Stimulated activated memory B cell treated with anti-CD40 and anti-IgM and Interleukin-4, amounts not matched to agents 10 μg/mL and 1 μg/mL and 100 μg/mL, for 72 hours (primary cell): ENCODE measurements around the gene PIK3R6.

ENCODE experiments used
- ATAC-seq: fragments of 150-1000 bp; cut with Tn5 transposase; 2 replicates; pipeline ENCODE4 v1.10.0; 2021
- H3K27ac Mint-ChIP-seq: one replicate; pipeline ENCODE4 v1.8.0; 2022; ENCODE audit warnings: mild to moderate bottlenecking, mixed read lengths
- H3K27me3 Mint-ChIP-seq: one replicate; pipeline ENCODE4 v1.8.0; 2022; ENCODE audit warnings: mixed read lengths
- H3K36me3 Mint-ChIP-seq: one replicate; pipeline ENCODE4 v1.8.0; 2022; ENCODE audit warnings: mixed read lengths
- H3K4me1 Mint-ChIP-seq: one replicate; pipeline ENCODE4 v1.8.0; 2022; ENCODE audit warnings: mixed read lengths
- H3K4me3 Mint-ChIP-seq: one replicate; pipeline ENCODE4 v1.8.0; 2022; ENCODE audit warnings: mild to moderate bottlenecking, moderate library complexity, mixed read lengths
- H3K9me3 Mint-ChIP-seq: one replicate; pipeline ENCODE4 v1.8.0; 2022; ENCODE audit warnings: mixed read lengths

The PIK3R6 gene

GRCh38 chr17:8867361-8867981, at the start of gene PIK3R6:
TSS of gene PIK3R6 (minus strand) at chr17:8867674. CDS start at chr17:8849794, 17,880 bp downstream.
- Mint-ChIP-seq H3K4me1 (peaks cover 46% of the 10 kb centered on the region), H3K36me3 (peaks cover 11% of the 10 kb centered on the region), H3K27me3 (no peaks in the 10 kb centered on the region), H3K4me3 (peak within 1 kb of the TSS; percentile 81), H3K27ac (peak within 1 kb of the TSS; percentile 73), H3K9me3 (no peaks in the 10 kb centered on the region)
- peak; percentile 61 for ATAC-seq

GRCh38 chr17:8916466-8916865, 49.0 kb upstream of the PIK3R6 start:
- Mint-ChIP-seq H3K27ac (peak overlapping the region; percentile 91), H3K36me3 (peaks cover 44% of the 10 kb centered on the region), H3K4me1 (peaks cover 75% of the 10 kb centered on the region), H3K27me3 (no peaks in the 10 kb centered on the region), H3K9me3 (peaks cover 4% of the 10 kb centered on the region), H3K4me3 (no peak overlapping the region)
- no peak for ATAC-seq

GRCh38 chr17:8914554-8914953, 47.1 kb upstream of the PIK3R6 start:
- ATAC-seq, result no peak
- peaks cover 87% of the 10 kb centered on the region for H3K4me1 Mint-ChIP-seq

GRCh38 chr17:8913879-8914278, 46.4 kb upstream of the PIK3R6 start:
- ATAC-seq, result no peak
- Mint-ChIP-seq H3K4me1 (peaks cover 87% of the 10 kb centered on the region), H3K9me3 (peaks cover 4% of the 10 kb centered on the region), H3K27me3 (no peaks in the 10 kb centered on the region), H3K27ac (peak overlapping the region; percentile 91), H3K4me3 (no peak overlapping the region), H3K36me3 (peaks cover 60% of the 10 kb centered on the region)

More at GRCh38 chr17:8914554-8914953, 47.1 kb upstream of the PIK3R6 start:
- peaks cover 4% of the 10 kb centered on the region for H3K9me3 Mint-ChIP-seq
- peak overlapping the region; percentile 21 for H3K4me3 Mint-ChIP-seq
- peaks cover 57% of the 10 kb centered on the region for H3K36me3 Mint-ChIP-seq
- H3K27me3 Mint-ChIP-seq, result no peaks in the 10 kb centered on the region
- peak overlapping the region; percentile 91 for H3K27ac Mint-ChIP-seq

GRCh38 chr17:8913091-8913490, 45.6 kb upstream of the PIK3R6 start:
- peaks cover 87% of the 10 kb centered on the region for H3K4me1 Mint-ChIP-seq
- peaks cover 62% of the 10 kb centered on the region for H3K36me3 Mint-ChIP-seq
- no peaks in the 10 kb centered on the region for H3K27me3 Mint-ChIP-seq
- H3K27ac Mint-ChIP-seq, result peak overlapping the region; percentile 87
- H3K4me3 Mint-ChIP-seq, result peak overlapping the region; percentile 47
- ATAC-seq, result no peak
- H3K9me3 Mint-ChIP-seq, result peaks cover 4% of the 10 kb centered on the region

- peak overlapping the region; percentile 87 for H3K27ac Mint-ChIP-seq
- H3K4me3 Mint-ChIP-seq, result peak overlapping the region; percentile 47
Measured at GRCh38 chr17:8912084-8912981, 44.9 kb upstream of the PIK3R6 start.

GRCh38 chr17:8910969-8911604, 43.6 kb upstream of the PIK3R6 start:
- H3K4me3 Mint-ChIP-seq, result no peak overlapping the region
- no peak for ATAC-seq
- no peaks in the 10 kb centered on the region for H3K27me3 Mint-ChIP-seq
- H3K4me1 Mint-ChIP-seq, result peaks cover 75% of the 10 kb centered on the region
- H3K27ac Mint-ChIP-seq, result peak overlapping the region; percentile 87
- no peaks in the 10 kb centered on the region for H3K9me3 Mint-ChIP-seq
- H3K36me3 Mint-ChIP-seq, result peaks cover 52% of the 10 kb centered on the region

More at GRCh38 chr17:8912084-8912981, 44.9 kb upstream of the PIK3R6 start:
- Mint-ChIP-seq H3K36me3 (peaks cover 59% of the 10 kb centered on the region), H3K4me1 (peaks cover 87% of the 10 kb centered on the region), H3K27me3 (no peaks in the 10 kb centered on the region), H3K9me3 (peaks cover 4% of the 10 kb centered on the region)
- ATAC-seq, result peak; percentile 71

GRCh38 chr17:8909586-8910270, 42.3 kb upstream of the PIK3R6 start:
- H3K36me3 Mint-ChIP-seq, result peaks cover 63% of the 10 kb centered on the region
- peak overlapping the region; percentile 60 for H3K27ac Mint-ChIP-seq
- peaks cover 75% of the 10 kb centered on the region for H3K4me1 Mint-ChIP-seq
- ATAC-seq, result peak; percentile 59
- H3K9me3 Mint-ChIP-seq, result no peaks in the 10 kb centered on the region
- H3K27me3 Mint-ChIP-seq, result no peaks in the 10 kb centered on the region
- H3K4me3 Mint-ChIP-seq, result no peak overlapping the region

GRCh38 chr17:8905331-8905730, 37.9 kb upstream of the PIK3R6 start:
- Mint-ChIP-seq H3K27ac (peak overlapping the region; percentile 81), H3K36me3 (peaks cover 62% of the 10 kb centered on the region), H3K27me3 (no peaks in the 10 kb centered on the region)

GRCh38 chr17:8904686-8905085, 37.2 kb upstream of the PIK3R6 start:
- Mint-ChIP-seq H3K4me1 (peaks cover 61% of the 10 kb centered on the region), H3K27ac (peak overlapping the region; percentile 81), H3K9me3 (no peaks in the 10 kb centered on the region), H3K27me3 (no peaks in the 10 kb centered on the region), H3K36me3 (peaks cover 56% of the 10 kb centered on the region), H3K4me3 (peak overlapping the region; percentile 13)
- ATAC-seq, result no peak

More at GRCh38 chr17:8905331-8905730, 37.9 kb upstream of the PIK3R6 start:
- Mint-ChIP-seq H3K4me3 (no peak overlapping the region), H3K4me1 (peaks cover 62% of the 10 kb centered on the region), H3K9me3 (no peaks in the 10 kb centered on the region)
- ATAC-seq, result no peak

- peak overlapping the region; percentile 81 for H3K27ac Mint-ChIP-seq
- H3K36me3 Mint-ChIP-seq, result peaks cover 51% of the 10 kb centered on the region
- H3K4me3 Mint-ChIP-seq, result peak overlapping the region; percentile 13
- no peaks in the 10 kb centered on the region for H3K9me3 Mint-ChIP-seq
- ATAC-seq, result no peak
- peaks cover 59% of the 10 kb centered on the region for H3K4me1 Mint-ChIP-seq
- H3K27me3 Mint-ChIP-seq, result no peaks in the 10 kb centered on the region
Measured at GRCh38 chr17:8904201-8904600, 36.7 kb upstream of the PIK3R6 start.

GRCh38 chr17:8900626-8901585, 33.4 kb upstream of the PIK3R6 start:
- H3K27ac Mint-ChIP-seq, result peak overlapping the region; percentile 88
- no peaks in the 10 kb centered on the region for H3K27me3 Mint-ChIP-seq
- H3K9me3 Mint-ChIP-seq, result no peaks in the 10 kb centered on the region
- peak; percentile 83 for ATAC-seq
- H3K36me3 Mint-ChIP-seq, result peaks cover 53% of the 10 kb centered on the region
- H3K4me3 Mint-ChIP-seq, result peak overlapping the region; percentile 62
- peaks cover 80% of the 10 kb centered on the region for H3K4me1 Mint-ChIP-seq

- Mint-ChIP-seq H3K9me3 (no peaks in the 10 kb centered on the region), H3K4me1 (peaks cover 80% of the 10 kb centered on the region), H3K27ac (peak overlapping the region; percentile 88), H3K36me3 (peaks cover 53% of the 10 kb centered on the region), H3K4me3 (no peak overlapping the region), H3K27me3 (no peaks in the 10 kb centered on the region)
- ATAC-seq, result no peak
Measured at GRCh38 chr17:8900207-8900606, 32.7 kb upstream of the PIK3R6 start.

GRCh38 chr17:8898636-8899035, 31.2 kb upstream of the PIK3R6 start:
- no peak for ATAC-seq
- Mint-ChIP-seq H3K9me3 (no peaks in the 10 kb centered on the region), H3K27ac (peak overlapping the region; percentile 88), H3K36me3 (peaks cover 43% of the 10 kb centered on the region), H3K27me3 (no peaks in the 10 kb centered on the region), H3K4me3 (no peak overlapping the region), H3K4me1 (peaks cover 74% of the 10 kb centered on the region)
